Measurements from ENCODE around the gene ZBED2. TPM values are rescaled to one million over a fixed set of nuclear protein-coding genes. Genes with fewer than 3 reads are reported as not detected.

The ZBED2 gene
- total and polyA plus RNA-seq, 2 of the 8 experiments (the other 6 are each of a cell fraction or from before 2014, with no cell fraction given), result not detected

- TF ChIP-seq CBX8 (IDR thresholded peaks at IDR 0.05; ENCODE audit: borderline replicate concordance, low read depth, low read length) (no peak), CTBP2 (IDR thresholded peaks at IDR 0.05; ENCODE audit: borderline replicate concordance, insufficient read depth, insufficient read length, low read length) (no peak)
These were observed 9.9 kb downstream of the ZBED2 start (continued) for GRCh38 chr3:111585217-111585616.

Measured in H1 (cell line).